Thyroid gland (tissue), 4 donors: ENCODE results near the gene FUCA2.

ENCODE experiments used
- CTCF ChIP-seq, 6 experiments: fragments of 200-600 bp in 3 of 6; fragments of 450-650 bp in 3 of 6; sonication (generic) in 3 of 6; IDR thresholded peaks; one replicate each; pipeline ENCODE4 v1.5.1; 2016 to 2019; ENCODE audit warnings: antibody characterized with exemption in 6 of 6, mild to moderate bottlenecking in 2 of 6, inconsistent platforms in 1 of 6, moderate library complexity in 1 of 6
- POLR2A ChIP-seq, 2 donors: fragments of 450-650 bp; IDR thresholded peaks; one replicate each; pipeline ENCODE4 v1.6.1; 2017; ENCODE audit warnings: antibody characterized with exemption in 2 of 2, mild to moderate bottlenecking in 2 of 2, moderate library complexity in 1 of 2

GRCh38 chr6:143539734-143540133, 28.2 kb upstream of the FUCA2 start:
- no peak for TF ChIP-seq POLR2A (IDR thresholded peaks at IDR 0.05)
- no peak for TF ChIP-seq CTCF (IDR thresholded peaks at IDR 0.05)
